HG03521 (cell line): ENCODE data around the gene PCDHA12.
"Not testable (repeated sequence)": the region's sequence is repeated elsewhere in the genome, so short reads cannot be mapped to it uniquely, and the experiment has no call there.

Experiments used
- ATAC-seq: cut with Tn5 transposase; IDR thresholded peaks from one replicate; pipeline ENCODE4 v1.9.1; 2021; ENCODE audit warnings: mild to moderate bottlenecking, moderate library complexity; ENCODE audit not compliant: unreplicated experiment

The PCDHA12 gene

GRCh38 chr5:140875085-140876065 lies at the start of gene PCDHA12:
TSS of gene PCDHA12 (plus strand) at chr5:140875308. CDS start at chr5:140875473, 165 bp downstream.
- ATAC-seq = no peak

- ATAC-seq = no peak
Measured at GRCh38 chr5:140827704-140828361, 47.3 kb upstream of the PCDHA12 start, which contains the start of gene PCDHA6. TSS of gene PCDHA6 (plus strand) at chr5:140827960. CDS start at chr5:140828092, 132 bp downstream.

- ATAC-seq = no peak
Measured at GRCh38 chr5:140828362-140828737, 46.8 kb upstream of the PCDHA12 start.

GRCh38 chr5:140829511-140830501 lies 45.3 kb upstream of the PCDHA12 start:
- not testable (repeated sequence) for ATAC-seq

- no peak for ATAC-seq
Measured at GRCh38 chr5:140833993-140834392, 41.1 kb upstream of the PCDHA12 start, which contains the start of gene PCDHA7. TSS of gene PCDHA7 (plus strand) at chr5:140834269. CDS start at chr5:140834384, 115 bp downstream.

GRCh38 chr5:140834439-140835008 lies 40.6 kb upstream of the PCDHA12 start:
- not testable (repeated sequence) for ATAC-seq

GRCh38 chr5:140835622-140836510 lies 39.2 kb upstream of the PCDHA12 start:
- no peak for ATAC-seq

GRCh38 chr5:140840978-140841962 lies 33.8 kb upstream of the PCDHA12 start, which contains the start of gene PCDHA8:
TSS of gene PCDHA8 (plus strand) at chr5:140841187. CDS start at chr5:140841322, 135 bp downstream.
- no peak for ATAC-seq

- ATAC-seq = no peak
Measured at GRCh38 chr5:140842798-140843733, 32.0 kb upstream of the PCDHA12 start.

GRCh38 chr5:140848139-140849102 lies 26.7 kb upstream of the PCDHA12 start, which contains the start of gene PCDHA9:
TSS of gene PCDHA9 (plus strand) at chr5:140848382. CDS start at chr5:140848496, 114 bp downstream.
- ATAC-seq = not testable (repeated sequence)

- ATAC-seq = not testable (repeated sequence)
Measured at GRCh38 chr5:140849831-140850634, 25.1 kb upstream of the PCDHA12 start.

- no peak for ATAC-seq
Measured at GRCh38 chr5:140855772-140856674, 19.1 kb upstream of the PCDHA12 start, which contains the start of gene PCDHA10. TSS of gene PCDHA10 (plus strand) at chr5:140855897. CDS start at chr5:140856049, 152 bp downstream.
